ENCODE results near the gene HDAC2.

Gene HDAC2

GRCh38 chr6:113927001-113927400, 43.9 kb downstream of the HDAC2 start:
- H3K27me3 ChIP-seq (ENCODE audit: insufficient read depth, poor library complexity, severe bottlenecking), result no peaks in the 10 kb centered on the region
- H3K4me3 ChIP-seq (replicated peaks; ENCODE audit: insufficient read depth, low read length), result no peak overlapping the region
- no peak overlapping the region for H3K27ac ChIP-seq (replicated peaks)
- TF ChIP-seq, protein P1, sequence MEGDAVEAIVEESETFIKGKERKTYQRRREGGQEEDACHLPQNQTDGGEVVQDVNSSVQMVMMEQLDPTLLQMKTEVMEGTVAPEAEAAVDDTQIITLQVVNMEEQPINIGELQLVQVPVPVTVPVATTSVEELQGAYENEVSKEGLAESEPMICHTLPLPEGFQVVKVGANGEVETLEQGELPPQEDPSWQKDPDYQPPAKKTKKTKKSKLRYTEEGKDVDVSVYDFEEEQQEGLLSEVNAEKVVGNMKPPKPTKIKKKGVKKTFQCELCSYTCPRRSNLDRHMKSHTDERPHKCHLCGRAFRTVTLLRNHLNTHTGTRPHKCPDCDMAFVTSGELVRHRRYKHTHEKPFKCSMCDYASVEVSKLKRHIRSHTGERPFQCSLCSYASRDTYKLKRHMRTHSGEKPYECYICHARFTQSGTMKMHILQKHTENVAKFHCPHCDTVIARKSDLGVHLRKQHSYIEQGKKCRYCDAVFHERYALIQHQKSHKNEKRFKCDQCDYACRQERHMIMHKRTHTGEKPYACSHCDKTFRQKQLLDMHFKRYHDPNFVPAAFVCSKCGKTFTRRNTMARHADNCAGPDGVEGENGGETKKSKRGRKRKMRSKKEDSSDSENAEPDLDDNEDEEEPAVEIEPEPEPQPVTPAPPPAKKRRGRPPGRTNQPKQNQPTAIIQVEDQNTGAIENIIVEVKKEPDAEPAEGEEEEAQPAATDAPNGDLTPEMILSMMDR (IDR thresholded peaks at IDR 0.05; ENCODE audit: insufficient read depth, low read length), result no peak
- no peak for DNase-seq (ENCODE audit: low read depth in 1 of 2, low spot score in 1 of 2)

GRCh38 chr6:113925378-113925777, 45.6 kb downstream of the HDAC2 start:
- no peak for DNase-seq (ENCODE audit: low read depth in 1 of 2, low spot score in 1 of 2)
- Histone ChIP-seq H3K27ac (replicated peaks) (no peak overlapping the region), H3K4me3 (replicated peaks; ENCODE audit: insufficient read depth, low read length) (no peak overlapping the region), H3K27me3 (ENCODE audit: insufficient read depth, poor library complexity, severe bottlenecking) (no peaks in the 10 kb centered on the region)
- no peak for TF ChIP-seq SPI1 (IDR thresholded peaks at IDR 0.05; ENCODE audit: borderline replicate concordance, low read depth)
- no peak for TF ChIP-seq GABPA (IDR thresholded peaks at IDR 0.05; ENCODE audit: low read depth)
- no peak for TF ChIP-seq REST (IDR thresholded peaks at IDR 0.05; ENCODE audit: insufficient replicate concordance, low read depth)
- TF ChIP-seq, protein P1 (IDR thresholded peaks at IDR 0.05; ENCODE audit: insufficient read depth, low read length), result no peak
- TF ChIP-seq POLR2AphosphoS5 (IDR thresholded peaks at IDR 0.05; ENCODE audit: low read depth), result no peak

- DNase-seq (ENCODE audit: low read depth in 1 of 2, low spot score in 1 of 2), result no peak
- no peaks in the 10 kb centered on the region for H3K27me3 ChIP-seq (ENCODE audit: insufficient read depth, poor library complexity, severe bottlenecking)
- no peak overlapping the region for H3K4me3 ChIP-seq (replicated peaks; ENCODE audit: insufficient read depth, low read length)
- no peak overlapping the region for H3K27ac ChIP-seq (replicated peaks)
- TF ChIP-seq GABPA (IDR thresholded peaks at IDR 0.05; ENCODE audit: low read depth), result no peak
- TF ChIP-seq, protein P1 (IDR thresholded peaks at IDR 0.05; ENCODE audit: insufficient read depth, low read length), result no peak
- no peak for TF ChIP-seq REST (IDR thresholded peaks at IDR 0.05; ENCODE audit: insufficient replicate concordance, low read depth)
- TF ChIP-seq SPI1 (IDR thresholded peaks at IDR 0.05; ENCODE audit: borderline replicate concordance, low read depth), result no peak
- TF ChIP-seq POLR2AphosphoS5 (IDR thresholded peaks at IDR 0.05; ENCODE audit: low read depth), result no peak
Observed at GRCh38 chr6:113924312-113924723, 46.6 kb downstream of the HDAC2 start.

DNA sequence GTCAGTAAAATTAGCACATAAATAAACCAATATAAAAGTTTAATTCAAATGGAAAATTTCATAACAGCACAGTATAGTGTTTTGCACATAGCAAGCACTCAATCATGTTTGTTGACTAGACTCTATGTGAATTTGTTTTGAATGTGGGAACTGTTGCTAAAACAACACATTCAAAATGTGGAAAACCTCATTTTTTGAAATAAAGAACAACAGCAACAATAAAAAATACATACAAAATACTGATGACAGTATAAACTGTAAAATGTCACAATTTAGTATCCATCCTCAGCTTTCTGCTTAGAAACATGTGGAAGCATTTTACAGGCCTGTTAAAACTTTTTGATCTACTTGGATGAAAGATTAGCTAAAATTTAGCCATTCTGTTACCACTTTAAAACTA, 47.4 kb downstream of the HDAC2 start:
- Histone ChIP-seq H3K27ac (replicated peaks) (no peak overlapping the region), H3K4me3 (replicated peaks; ENCODE audit: insufficient read depth, low read length) (no peak overlapping the region), H3K27me3 (ENCODE audit: insufficient read depth, poor library complexity, severe bottlenecking) (no peaks in the 10 kb centered on the region)
- no peak for DNase-seq (ENCODE audit: low read depth in 1 of 2, low spot score in 1 of 2)
- TF ChIP-seq GABPA (IDR thresholded peaks at IDR 0.05; ENCODE audit: low read depth), result no peak
- no peak for TF ChIP-seq REST (IDR thresholded peaks at IDR 0.05; ENCODE audit: insufficient replicate concordance, low read depth)
- no peak for TF ChIP-seq POLR2AphosphoS5 (IDR thresholded peaks at IDR 0.05; ENCODE audit: low read depth)
- TF ChIP-seq, protein P1 (IDR thresholded peaks at IDR 0.05; ENCODE audit: insufficient read depth, low read length), result no peak
- TF ChIP-seq SPI1 (IDR thresholded peaks at IDR 0.05; ENCODE audit: borderline replicate concordance, low read depth), result no peak

Measured in HL-60 (cell line).